NCI-H82 (cell line): Measurements from ENCODE around the gene ABHD17A.
A peak's percentile ranks its signal among the peaks of the same experiment; 100 is the strongest.
"Not testable (repeated sequence)": the region's sequence is repeated elsewhere in the genome, so short reads cannot be mapped to it uniquely, and the experiment has no call there.

Experiments used
- DNase-seq: peaks from one replicate; lab custom pipeline; 2025; lab: John Stamatoyannopoulos, UW

Gene ABHD17A

DNA sequence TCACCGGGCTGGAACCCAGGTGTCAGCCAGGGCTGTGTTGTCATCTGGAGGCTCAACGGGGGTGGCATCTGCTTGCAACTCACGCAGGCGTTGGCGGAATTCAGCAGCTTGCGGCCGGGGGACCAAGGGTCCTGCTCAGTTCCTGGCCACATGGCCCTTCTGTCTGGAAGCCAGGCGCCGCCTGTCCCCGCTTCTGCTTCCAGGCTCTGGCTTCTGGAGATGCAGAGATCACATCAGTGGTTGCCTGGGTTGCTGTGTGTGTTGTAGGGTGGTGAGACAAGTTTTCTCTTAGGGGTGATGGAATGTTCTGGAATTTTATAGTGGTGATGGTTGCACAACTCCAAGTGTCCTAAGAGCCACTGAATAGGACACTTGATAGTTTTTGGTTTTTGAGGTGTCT is 24.9 kb upstream of the ABHD17A start:
- no peak for DNase-seq

- DNase-seq, result no peak
Observed at GRCh38 chr19:1909761-1910080, 24.4 kb upstream of the ABHD17A start.

GRCh38 chr19:1908364-1908678 is 23.0 kb upstream of the ABHD17A start:
- no peak for DNase-seq

DNA sequence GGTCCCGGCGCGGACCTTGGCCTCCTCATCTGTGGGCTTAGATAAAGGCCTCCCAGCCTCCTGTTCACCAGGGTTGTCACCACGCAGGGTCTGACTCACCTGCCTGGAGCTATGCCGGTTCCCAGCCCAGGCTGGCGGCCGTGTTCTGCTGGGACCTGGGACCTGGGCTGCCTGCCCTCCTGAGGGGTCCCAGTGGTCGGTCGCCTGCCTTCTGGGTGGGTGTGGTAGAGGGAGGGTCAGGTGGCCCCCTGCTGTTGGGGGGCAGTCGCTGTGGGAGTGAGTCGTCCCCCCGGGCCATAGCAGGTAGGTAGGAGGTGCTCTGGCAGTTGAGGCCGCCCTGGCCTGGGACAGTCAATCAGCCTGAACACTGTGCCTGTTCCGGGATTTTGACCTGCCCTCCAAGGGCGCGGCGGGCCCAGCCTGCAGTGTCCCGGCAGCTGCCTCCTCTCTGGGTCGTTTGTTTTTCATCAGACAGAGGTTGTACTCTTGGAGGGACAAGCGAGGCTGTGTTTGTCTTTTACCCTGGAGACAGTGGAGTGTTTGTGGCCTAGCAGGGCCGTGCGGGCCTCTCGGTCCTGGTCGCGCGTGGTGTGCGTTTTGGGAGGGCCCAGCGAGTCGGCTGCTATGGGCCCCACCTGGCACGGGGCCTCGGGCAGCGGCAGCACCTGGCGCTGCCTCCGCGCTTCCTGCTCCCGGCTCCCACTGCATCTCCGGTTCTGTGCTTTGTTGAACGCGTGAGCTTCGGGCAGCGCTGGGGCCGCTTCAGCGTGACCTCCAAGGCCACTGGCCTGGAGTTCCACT is 22.5 kb upstream of the ABHD17A start:
- DNase-seq, result no peak

DNA sequence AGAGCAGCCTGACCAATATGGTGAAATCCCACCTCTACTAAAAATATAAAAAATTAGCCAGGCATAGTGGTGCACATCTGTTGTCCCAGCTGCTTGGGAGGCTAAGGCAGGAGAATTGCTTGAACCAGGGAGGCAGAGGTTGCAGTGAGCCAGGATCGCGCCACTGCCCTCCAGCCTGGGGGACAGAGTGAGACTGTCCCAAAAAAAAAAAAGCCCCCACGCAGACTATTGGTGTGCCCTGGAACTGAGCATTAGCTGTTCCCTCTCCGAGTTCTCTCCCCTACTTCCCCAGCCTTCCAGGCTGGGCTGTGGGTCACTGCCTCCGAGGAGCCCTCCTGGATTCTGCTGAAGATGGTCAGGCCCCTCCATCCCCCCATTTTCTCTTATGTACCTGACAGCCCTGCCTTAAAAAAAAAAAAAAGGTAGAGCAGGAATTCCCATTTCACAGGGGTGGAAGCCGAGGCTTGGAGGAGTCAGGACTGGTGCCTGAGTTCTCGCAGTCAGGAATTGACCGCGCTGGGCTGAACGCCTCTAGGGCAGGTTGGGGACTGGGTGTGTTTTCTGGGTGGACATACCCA is 21.8 kb upstream of the ABHD17A start:
- no peak for DNase-seq

DNA sequence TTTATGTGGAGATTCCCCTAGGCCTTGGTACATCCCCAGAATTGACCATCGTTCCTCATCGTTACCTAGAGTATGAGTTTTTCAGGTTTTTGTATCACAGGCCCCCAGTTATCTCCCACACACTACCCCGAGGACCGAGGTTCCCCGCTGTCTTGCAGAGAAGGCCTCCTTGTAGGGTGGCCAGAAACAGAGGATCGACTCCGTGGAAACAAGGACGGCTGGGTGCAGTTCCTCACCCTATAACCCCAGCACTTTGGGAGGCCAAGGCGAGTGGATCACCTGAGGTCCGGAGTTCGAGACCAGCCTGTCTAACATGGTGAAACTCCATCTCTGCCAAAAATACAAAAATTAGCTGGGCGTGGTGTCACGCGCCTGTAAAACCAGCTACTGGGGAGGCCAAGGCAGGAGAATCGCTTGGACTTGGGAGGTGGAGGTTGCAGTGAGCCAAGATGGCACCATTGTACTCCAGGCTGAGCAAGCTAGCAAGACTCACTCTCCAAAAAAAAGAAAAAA is 20.6 kb upstream of the ABHD17A start:
- DNase-seq, result no peak

DNA sequence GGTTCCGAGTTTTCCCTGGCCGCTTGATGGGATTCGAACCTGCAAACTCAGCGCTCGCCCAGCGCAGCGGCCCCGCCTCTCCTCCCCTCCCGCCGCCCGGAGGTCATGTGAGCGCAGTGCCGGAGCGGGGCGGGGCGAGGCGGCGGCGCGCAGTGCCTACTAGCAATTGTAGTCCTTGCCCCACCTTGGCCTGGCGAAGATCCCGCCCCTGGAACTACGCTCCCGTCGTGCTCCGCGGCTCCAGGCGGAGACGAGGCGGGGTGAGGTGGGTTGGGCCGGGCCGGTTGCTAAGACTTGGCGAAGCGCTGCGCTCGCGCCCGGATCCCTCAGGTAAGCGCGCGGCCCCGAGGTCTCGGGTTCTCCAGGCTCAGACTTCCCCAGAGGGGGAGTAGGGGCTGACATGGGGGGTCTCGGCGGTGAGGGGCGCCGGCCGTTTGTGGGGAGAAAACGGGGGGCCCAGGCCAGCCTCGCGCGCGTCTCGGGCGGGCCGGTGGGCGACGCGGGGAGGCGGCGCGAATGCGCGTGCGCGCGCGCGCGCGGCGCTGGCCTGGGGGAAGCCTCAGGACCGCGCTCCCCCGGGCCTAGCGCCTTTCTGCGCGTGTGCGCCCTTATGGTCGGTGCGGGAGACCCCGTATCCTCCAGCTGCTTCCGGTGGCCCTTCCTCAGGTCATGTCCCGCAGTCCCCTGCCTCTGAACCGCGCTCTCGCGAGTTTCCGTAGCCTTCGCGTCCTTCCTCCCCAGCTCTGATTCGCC is 20.0 kb upstream of the ABHD17A start, which contains the start of the genes ADAT3 and SCAMP4:
Gene ADAT3 (plus strand): TSS at position 290 of the 753 bp plus-strand sequence. CDS start 6,649 bp downstream, outside the sequence.
Gene SCAMP4 (plus strand): TSS at position 290 of the 753 bp plus-strand sequence. CDS start 9,621 bp downstream, outside the sequence.
- DNase-seq, result peak; percentile 98

GRCh38 chr19:1904860-1905109 is 19.5 kb upstream of the ABHD17A start:
- no peak for DNase-seq

GRCh38 chr19:1902923-1903322 is 17.6 kb upstream of the ABHD17A start:
- no peak for DNase-seq

DNA sequence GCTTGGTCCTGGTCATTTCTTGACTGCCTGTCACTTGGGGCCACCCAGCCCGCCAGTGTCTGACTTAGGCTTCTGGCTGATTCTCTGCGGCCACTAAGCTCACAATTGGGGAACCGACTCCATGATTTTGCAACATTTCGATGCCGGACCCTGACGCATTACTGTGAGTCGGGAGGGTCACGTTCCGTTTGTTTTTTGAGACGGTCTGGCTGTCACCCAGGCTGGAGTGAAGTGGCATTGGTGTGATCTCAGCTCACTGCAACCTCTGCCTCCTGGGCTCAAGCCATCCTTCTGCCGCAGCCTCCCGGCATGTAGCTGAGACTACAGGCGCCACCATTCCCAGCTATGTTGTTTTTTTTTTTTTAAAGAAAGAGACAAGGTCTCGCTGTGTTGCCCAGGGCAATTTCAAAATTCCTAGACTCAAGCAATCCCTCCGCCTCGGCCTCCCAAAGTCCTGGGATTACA is 16.7 kb upstream of the ABHD17A start:
- DNase-seq, result no peak

- DNase-seq, result no peak
Observed at GRCh38 chr19:1896508-1896907, 11.2 kb upstream of the ABHD17A start.

GRCh38 chr19:1893791-1894190 is 8.5 kb upstream of the ABHD17A start:
- no peak for DNase-seq

DNA sequence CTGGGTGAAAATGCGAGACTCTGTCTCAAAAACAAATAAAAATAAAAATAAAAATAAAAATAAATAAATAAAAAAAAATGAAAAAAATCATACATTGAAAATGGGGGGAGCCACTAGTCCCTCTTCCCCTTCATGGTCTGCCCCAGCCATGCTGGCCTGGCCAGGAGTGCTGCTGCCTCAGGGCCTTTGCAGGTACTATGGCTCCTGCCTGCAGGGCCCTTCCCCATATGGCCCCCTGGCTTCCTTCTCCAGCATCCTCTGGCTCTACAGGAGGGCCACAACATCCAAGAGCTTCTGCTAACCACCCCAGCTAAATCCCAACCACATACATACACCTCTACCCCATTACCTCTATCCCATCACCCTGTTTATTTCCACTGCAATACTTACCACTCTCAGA is 4.6 kb upstream of the ABHD17A start:
- no peak for DNase-seq

GRCh38 chr19:1888385-1888784 is 3.1 kb upstream of the ABHD17A start:
- DNase-seq, result no peak

GRCh38 chr19:1886360-1886759 is 1.1 kb upstream of the ABHD17A start:
- DNase-seq, result not testable (repeated sequence)

GRCh38 chr19:1884719-1885334 is 469 bp downstream of the ABHD17A start:
- no peak for DNase-seq

- no peak for DNase-seq
Observed at GRCh38 chr19:1884291-1884718, 991 bp downstream of the ABHD17A start.

- DNase-seq, result no peak
Observed at GRCh38 chr19:1883784-1884183, 1.5 kb downstream of the ABHD17A start.

DNA sequence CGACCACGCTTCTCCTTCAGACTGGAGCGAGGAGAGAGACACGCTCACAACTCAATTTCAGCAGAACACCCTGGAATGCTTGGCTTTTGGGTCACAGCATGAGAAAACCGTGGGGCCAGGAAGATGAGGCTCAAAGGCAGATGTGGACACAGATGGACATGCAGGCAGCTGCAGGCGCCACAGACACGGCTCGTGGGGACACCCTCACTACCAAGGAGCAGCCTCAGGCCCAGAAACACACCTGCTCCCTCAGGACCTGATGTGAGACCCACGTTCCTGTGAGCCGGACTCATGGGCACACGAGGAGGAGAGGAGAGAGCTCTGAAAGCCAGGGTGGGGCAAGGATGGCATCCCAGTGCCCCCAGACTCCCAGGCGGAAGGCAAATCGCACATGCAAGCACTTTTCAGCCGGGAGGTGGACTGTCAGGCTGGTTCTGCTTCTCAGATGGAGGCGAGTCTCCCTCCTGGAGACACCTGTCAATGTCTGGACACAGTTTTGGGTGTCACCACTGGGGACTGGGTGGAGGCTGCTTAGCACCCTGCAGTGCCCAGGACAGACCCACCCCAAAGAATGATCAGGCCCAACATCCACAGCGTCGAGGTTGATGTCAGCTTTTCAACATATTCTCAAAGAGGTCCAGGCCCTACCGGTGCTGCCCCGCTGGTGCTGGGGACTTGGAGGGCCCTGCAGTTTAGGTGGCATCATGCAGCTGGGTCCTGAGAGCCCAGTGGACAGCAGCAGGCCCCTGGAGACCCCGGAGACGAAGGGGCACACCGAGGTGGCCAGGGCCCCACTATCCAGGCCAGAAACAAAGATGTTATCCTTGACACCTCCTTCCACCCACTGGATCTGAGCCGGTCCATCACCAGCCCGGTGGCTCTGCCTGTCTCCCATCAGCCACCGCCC is 2.3 kb downstream of the ABHD17A start:
- no peak for DNase-seq

GRCh38 chr19:1882089-1882785 is 3.1 kb downstream of the ABHD17A start:
- no peak for DNase-seq
